Raji (cell line): Measurements from ENCODE around the gene TTBK1.

Experiments used
- POLR2A ChIP-seq: IDR thresholded peaks from 2 replicates; pipeline ENCODE4 v1.6.1; 2011; ENCODE audit warnings: low read depth, low read length, control low read depth; ENCODE audit not compliant: insufficient read depth

TTBK1 gene

DNA sequence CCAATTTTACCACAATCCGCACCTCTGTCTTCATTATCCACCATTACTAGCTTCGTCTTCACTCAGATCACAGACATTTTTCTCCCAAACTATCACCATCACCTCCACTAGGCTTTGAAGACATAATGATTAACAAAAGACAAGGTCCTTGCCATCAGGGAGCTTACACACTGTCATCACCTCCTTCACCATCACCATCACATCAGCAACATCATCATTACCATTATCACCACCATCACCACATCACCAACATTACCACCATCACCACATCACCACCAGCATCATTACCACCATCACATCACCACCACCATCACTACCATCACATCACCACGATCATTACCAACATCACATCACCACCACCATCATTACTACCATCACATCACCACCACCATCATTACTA lies 50.4 kb downstream of the TTBK1 start:
- TF ChIP-seq POLR2A, result no peak

DNA sequence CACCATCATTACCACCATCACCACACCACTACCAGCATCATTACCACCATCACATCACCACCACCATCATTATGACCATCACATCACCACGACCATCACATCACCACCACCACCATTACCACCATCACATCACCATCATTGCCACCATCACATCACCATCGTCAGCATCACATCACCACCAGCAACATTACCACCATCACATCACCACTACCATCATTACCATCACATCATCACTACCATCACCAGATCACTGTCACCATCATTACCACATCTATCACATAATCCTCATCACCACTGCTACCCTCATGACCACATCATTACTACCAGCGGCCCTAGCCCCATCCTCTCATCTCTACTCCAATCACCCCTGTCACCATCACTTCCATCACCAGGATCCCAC lies 51.3 kb downstream of the TTBK1 start:
- no peak for TF ChIP-seq POLR2A

DNA sequence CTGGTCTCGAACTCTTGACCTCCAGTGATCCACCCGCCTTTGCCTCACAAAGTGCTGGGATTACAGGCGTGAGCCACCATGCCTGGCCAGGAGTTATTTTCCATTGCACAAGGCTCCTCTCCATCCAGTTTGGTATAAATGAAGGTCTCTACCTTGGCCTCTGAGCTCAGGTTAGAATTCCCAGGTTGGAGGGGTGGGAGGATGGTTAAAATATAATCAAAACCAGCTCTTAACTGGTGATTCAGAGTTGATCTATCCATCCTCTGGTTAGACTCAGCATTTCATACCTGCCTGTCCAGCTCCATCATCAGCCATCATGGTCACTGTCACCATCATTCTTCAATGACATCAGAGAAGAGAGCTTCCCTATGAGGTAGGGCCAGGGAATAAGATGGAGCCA lies 52.2 kb downstream of the TTBK1 start:
- no peak for TF ChIP-seq POLR2A

DNA sequence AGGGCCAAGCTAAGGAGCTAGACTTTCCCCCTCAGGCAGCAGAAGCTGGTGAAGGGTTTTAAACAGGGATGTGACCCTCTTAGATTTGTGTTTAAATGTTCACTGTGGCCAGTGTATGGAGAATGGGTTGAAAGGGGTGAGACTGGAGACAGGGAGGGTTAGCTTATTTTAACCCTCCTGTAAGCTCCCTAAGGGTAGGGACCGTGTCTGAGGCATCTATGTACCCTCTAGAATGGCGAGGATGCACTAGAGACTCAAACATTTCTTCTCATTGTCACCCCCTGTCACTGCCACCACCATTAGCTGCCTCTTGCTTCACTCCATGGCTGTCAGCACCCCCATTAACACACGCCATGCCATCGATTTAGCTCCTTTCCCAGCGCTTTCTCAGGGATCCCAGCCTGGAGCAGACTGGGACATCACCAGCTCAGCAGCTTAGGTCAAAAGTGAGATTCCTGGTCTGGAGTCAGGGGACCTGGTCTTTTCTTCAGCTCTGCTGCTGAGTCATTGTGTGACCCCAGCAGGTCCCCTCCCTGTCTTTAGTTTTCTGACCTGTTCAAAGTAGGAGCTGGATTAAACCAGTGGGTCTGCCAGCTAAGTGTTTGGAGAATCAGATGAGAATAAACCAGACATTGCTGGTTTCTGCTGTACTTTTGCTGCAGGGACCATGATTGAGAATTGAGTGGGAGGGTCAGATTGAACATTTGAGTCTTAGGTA lies 53.7 kb downstream of the TTBK1 start:
- no peak for TF ChIP-seq POLR2A

DNA sequence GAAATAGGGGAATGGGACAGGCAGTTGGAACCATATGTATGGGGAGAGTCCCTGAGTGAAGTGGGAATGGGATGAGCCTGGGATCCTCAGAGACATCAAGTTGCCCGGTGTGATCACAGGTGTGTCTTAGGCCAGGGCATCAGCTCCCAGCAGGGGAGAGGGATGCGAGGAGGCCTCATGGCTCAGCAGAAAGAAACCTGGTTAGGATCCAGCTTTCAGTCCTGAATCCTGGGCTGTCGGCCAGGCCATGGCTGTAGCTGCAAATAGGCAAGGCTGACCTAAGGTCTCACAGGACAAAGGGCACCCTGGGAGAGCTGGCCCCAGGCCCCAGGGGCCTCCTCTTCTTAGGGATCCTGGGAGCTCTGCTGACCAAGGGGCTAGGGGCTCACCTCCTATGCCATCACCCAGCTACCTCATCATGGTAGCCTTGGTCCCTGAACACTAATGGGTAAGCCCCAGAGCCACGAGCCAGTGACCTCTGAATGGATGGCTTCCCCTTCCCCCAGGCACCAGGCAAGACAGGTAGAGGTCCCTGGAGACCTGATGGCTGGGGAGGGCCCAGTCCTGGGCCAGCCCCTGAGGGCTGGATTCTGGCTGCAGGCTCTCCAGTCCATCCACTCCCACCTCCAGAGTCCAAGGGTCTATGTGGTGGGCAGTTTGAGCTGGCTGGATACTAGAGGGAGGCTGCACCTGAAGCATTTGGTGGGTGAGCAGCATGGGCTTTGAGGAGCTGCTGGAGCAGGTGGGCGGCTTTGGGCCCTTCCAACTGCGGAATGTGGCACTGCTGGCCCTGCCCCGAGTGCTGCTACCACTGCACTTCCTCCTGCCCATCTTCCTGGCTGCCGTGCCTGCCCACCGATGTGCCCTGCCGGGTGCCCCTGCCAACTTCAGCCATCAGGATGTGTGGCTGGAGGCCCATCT lies 54.6 kb downstream of the TTBK1 start, which contains the start of gene SLC22A7:
SLC22A7 (plus strand) TSS at position 617 of the 921 bp plus-strand sequence; CDS start at position 716, 99 bp downstream.
- no peak for TF ChIP-seq POLR2A

GRCh38 chr6:43298565-43299337 lies 55.5 kb downstream of the TTBK1 start:
- no peak for TF ChIP-seq POLR2A

DNA sequence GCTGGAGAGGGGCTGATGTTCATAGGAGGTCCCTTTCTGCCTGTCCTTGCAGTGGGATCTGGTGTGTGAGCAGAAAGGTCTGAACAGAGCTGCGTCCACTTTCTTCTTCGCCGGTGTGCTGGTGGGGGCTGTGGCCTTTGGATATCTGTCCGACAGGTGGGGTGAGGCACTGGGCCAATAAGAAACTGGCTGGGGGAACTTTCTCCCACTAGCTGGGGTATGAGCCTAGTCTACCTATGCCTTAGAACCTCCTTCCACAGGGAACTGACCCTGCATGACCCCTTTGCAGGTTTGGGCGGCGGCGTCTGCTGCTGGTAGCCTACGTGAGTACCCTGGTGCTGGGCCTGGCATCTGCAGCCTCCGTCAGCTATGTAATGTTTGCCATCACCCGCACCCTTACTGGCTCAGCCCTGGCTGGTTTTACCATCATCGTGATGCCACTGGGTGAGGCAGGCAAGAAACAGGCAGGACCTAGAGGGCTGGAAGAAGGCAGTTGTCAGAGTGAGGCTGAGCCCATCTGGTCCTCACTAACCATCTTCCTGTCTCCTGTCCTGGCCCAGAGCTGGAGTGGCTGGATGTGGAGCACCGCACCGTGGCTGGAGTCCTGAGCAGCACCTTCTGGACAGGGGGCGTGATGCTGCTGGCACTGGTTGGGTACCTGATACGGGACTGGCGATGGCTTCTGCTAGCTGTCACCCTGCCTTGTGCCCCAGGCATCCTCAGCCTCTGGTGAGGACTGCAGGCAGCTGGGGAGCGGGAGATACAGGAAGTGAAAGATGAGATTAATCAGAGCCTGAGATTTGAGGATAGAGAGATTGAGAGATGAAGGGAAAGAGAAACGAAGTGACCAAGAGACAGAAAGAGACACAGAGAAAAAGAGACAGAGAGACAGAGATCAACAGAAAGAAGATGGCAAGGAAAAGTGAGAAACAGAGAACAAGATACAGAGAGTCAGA lies 56.3 kb downstream of the TTBK1 start:
- TF ChIP-seq POLR2A, result no peak

DNA sequence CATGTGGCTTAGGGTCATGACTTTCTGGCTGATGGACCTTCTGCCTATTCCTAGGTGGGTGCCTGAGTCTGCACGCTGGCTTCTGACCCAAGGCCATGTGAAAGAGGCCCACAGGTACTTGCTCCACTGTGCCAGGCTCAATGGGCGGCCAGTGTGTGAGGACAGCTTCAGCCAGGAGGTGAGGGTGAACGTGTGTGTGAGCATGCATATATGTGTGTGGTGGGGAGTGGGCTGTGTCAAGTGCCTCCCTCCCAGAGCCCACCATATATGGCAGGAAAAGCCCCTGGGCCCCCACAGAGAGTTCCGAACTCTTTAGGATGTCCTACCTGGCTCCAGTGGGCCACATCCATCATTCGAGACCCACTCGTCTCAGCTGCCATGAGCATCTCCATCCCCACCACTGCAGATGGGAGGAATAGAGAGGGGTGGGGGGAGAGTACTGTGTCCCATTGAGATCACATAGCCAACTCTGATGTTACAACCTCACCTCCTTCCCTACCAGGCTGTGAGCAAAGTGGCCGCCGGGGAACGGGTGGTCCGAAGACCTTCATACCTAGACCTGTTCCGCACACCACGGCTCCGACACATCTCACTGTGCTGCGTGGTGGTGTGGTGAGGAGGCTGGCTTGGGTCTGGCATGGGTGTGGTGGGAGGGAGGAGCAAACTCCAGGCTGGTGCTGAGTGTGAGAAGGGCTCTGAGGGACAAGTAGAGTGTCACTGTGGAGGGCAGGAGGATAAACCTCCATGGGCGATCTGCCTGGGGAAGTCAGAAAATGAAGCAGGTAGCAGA lies 58.0 kb downstream of the TTBK1 start:
- TF ChIP-seq POLR2A, result no peak

- no peak for TF ChIP-seq POLR2A
These were observed 58.8 kb downstream of the TTBK1 start for GRCh38 chr6:43302126-43302525.

DNA sequence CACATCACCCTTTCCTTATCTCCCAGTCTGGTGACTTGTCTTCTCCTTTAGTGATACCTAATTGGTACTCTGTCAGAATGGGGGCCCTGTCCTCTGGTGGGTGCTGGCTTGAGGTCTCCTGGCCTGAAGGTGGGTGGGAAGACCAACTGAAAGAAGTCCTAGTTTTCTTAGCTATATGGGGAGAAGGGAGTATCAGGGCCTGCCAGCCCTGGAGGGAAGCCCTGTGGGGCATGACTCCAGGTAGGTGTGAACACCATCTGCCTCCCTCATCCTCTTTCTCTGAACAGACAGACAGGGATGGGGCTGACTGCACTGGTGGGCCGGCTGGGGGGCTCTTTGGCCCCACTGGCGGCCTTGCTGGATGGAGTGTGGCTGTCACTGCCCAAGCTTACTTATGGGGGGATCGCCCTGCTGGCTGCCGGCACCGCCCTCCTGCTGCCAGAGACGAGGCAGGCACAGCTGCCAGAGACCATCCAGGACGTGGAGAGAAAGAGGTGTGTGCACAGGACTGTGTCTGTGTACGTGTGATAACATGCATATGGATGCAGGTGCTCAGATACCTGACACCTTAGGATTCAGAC lies 60.6 kb downstream of the TTBK1 start:
- no peak for TF ChIP-seq POLR2A

DNA sequence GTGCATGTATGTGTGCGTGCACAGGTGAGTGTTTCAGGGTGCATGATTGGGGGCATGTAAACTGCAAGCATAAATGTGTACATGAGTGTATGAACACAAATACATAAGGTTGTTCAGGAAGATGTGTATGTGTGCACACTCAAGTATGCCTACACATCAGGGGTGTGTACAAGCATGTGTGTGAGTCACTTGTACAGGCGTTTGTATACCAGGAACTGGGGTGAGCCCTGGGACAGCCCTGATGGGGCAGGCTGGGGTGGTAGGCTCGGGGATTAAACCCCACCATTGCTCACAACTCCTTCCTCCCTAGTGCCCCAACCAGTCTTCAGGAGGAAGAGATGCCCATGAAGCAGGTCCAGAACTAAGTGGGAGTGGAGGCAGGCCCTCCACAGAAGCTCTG lies 61.1 kb downstream of the TTBK1 start:
- no peak for TF ChIP-seq POLR2A

GRCh38 chr6:43304882-43305281 lies 61.6 kb downstream of the TTBK1 start:
- TF ChIP-seq POLR2A, result no peak

DNA sequence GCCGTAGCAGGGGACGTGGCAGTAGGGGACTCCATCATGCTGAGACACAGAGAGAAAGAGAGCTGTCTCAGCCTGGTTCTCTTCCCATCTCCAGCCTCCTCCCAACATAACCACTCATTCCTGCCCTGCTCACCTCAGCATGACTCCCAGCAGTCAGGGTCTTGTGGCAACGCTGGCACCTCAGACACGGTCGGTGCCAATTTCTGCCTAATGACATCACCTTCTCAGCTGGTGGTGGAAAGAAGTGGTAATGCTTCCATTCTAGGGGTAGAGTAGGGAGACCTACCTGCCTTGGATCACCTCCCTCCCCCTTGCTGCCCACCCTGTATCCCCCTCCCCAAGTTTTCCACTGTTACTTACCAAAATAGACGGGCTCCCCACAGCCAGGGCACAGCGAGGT lies 62.8 kb downstream of the TTBK1 start:
- TF ChIP-seq POLR2A, result no peak
